ENCODE measurements around the gene PAQR4. TPM values are rescaled to one million over a fixed set of nuclear protein-coding genes. Genes with fewer than 3 reads are reported as not detected.
A peak's percentile ranks its signal among the peaks of the same experiment; 100 is the strongest.

The PAQR4 gene
- total RNA-seq, 1 donor from 2014 or later: 11.8 TPM

GRCh38 chr16:3014971-3015370 is 45.8 kb downstream of the PAQR4 start:
- Mint-ChIP-seq H3K9me3 (ENCODE audit: unreplicated experiment) (no peaks in the 10 kb centered on the region), H3K4me1 (ENCODE audit: unreplicated experiment) (peaks cover 4% of the 10 kb centered on the region), H3K27me3 (ENCODE audit: unreplicated experiment) (peaks cover 18% of the 10 kb centered on the region), H3K27ac (ENCODE audit: unreplicated experiment) (no peak overlapping the region), H3K36me3 (ENCODE audit: low read depth, unreplicated experiment) (peaks cover 5% of the 10 kb centered on the region), H3K4me3 (ENCODE audit: unreplicated experiment) (no peak overlapping the region)
- TF ChIP-seq CTCF (IDR thresholded peaks at IDR 0.05; ENCODE audit: unreplicated experiment): no peak
- no peak for DNase-seq (ENCODE audit: low spot score)

- Mint-ChIP-seq H3K36me3 (ENCODE audit: low read depth, unreplicated experiment) (peaks cover 5% of the 10 kb centered on the region), H3K4me3 (ENCODE audit: unreplicated experiment) (peak overlapping the region; percentile 67), H3K27ac (ENCODE audit: unreplicated experiment) (no peak overlapping the region), H3K9me3 (ENCODE audit: unreplicated experiment) (no peaks in the 10 kb centered on the region), H3K4me1 (ENCODE audit: unreplicated experiment) (peaks cover 4% of the 10 kb centered on the region), H3K27me3 (ENCODE audit: unreplicated experiment) (peaks cover 19% of the 10 kb centered on the region)
- no peak for DNase-seq (ENCODE audit: low spot score)
- TF ChIP-seq CTCF (IDR thresholded peaks at IDR 0.05; ENCODE audit: unreplicated experiment): no peak
These were observed 46.8 kb downstream of the PAQR4 start for GRCh38 chr16:3015865-3016521.

GRCh38 chr16:3017344-3017743 is 48.2 kb downstream of the PAQR4 start:
- peaks cover 21% of the 10 kb centered on the region for H3K27me3 Mint-ChIP-seq (ENCODE audit: unreplicated experiment)

GRCh38 chr16:3017794-3018506 is 48.8 kb downstream of the PAQR4 start, which contains the start of gene CLDN6:
Gene CLDN6, minus strand, starts transcription at chr16:3018183. Its CDS starts 2,162 bp downstream, at chr16:3016021.
- peak; percentile 89 for DNase-seq (ENCODE audit: low spot score)
- Mint-ChIP-seq H3K36me3 (ENCODE audit: low read depth, unreplicated experiment) (peaks cover 5% of the 10 kb centered on the region), H3K27ac (ENCODE audit: unreplicated experiment) (peak within 1 kb of the TSS; percentile 70), H3K9me3 (ENCODE audit: unreplicated experiment) (no peaks in the 10 kb centered on the region), H3K4me3 (ENCODE audit: unreplicated experiment) (peak within 1 kb of the TSS; percentile 86), H3K4me1 (ENCODE audit: unreplicated experiment) (peaks cover 18% of the 10 kb centered on the region), H3K27me3 (ENCODE audit: unreplicated experiment) (peaks cover 20% of the 10 kb centered on the region)
- TF ChIP-seq CTCF (IDR thresholded peaks at IDR 0.05; ENCODE audit: unreplicated experiment): peak; percentile 73

More at GRCh38 chr16:3017344-3017743, 48.2 kb downstream of the PAQR4 start:
- Mint-ChIP-seq H3K36me3 (ENCODE audit: low read depth, unreplicated experiment) (peaks cover 5% of the 10 kb centered on the region), H3K4me1 (ENCODE audit: unreplicated experiment) (peaks cover 13% of the 10 kb centered on the region), H3K4me3 (ENCODE audit: unreplicated experiment) (no peak overlapping the region), H3K27ac (ENCODE audit: unreplicated experiment) (no peak overlapping the region), H3K9me3 (ENCODE audit: unreplicated experiment) (no peaks in the 10 kb centered on the region)
- no peak for TF ChIP-seq CTCF (IDR thresholded peaks at IDR 0.05; ENCODE audit: unreplicated experiment)
- no peak for DNase-seq (ENCODE audit: low spot score)
